ENCODE data around the gene TRPV5.
A peak's percentile ranks its signal among the peaks of the same experiment; 100 is the strongest.

Gene TRPV5

DNA sequence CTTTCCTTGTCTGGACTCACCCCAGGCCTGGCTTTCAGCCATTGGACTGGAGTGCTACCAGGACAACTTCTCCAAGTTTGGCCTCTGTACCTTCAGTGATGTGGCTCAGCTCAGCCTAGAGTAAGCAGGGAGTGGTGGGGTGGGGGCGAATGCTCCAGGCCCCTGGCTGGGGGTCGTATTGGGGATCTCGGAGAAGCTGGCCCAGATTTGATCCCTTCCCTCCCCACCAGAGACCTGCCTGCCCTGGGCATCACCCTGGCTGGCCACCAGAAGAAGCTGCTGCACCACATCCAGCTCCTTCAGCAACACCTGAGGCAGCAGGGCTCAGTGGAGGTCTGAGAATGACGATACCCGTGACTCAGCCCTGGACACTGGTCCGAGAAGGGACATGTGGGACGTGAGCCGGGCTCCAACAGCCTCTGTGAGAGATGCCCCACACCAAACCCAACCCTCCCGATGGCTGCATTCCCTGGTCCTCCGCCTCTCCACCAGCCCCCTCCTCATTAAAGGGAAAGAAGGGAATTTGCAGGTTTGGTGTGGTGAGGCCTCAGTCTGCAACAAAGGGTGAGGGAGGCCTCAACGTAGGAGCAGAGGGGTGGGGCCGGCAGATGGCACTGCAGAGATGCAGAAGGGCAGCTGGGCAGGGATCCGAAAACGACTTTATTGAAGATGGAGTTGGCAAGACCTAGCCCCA, 62.8 kb downstream of the TRPV5 start:
- DNase-seq (ENCODE audit: low read depth): no peak

GRCh38 chr7:142870147-142870559, 63.4 kb downstream of the TRPV5 start:
- no peak for DNase-seq (ENCODE audit: low read depth)

GRCh38 chr7:142869434-142869833, 64.1 kb downstream of the TRPV5 start:
- DNase-seq (ENCODE audit: low read depth): no peak

DNA sequence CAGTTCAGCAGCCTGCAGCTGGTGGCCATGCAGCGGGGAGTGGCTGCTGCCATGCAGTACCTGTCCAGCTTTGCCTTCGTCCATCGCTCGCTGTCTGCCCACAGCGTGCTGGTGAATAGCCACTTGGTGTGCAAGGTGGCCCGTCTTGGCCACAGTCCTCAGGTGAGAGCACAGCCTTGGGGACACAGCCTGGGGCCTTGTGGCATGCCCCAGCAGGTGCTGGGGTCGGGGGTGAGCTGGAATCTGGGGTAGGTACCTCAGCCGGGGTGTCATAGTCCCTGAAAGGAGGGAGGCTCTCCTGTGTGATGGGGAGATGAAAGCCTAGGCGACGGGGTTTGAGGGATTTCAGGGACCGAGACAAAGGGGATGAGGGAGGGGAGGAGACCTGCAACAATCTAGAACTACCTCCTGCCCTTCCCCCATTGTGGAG, 64.5 kb downstream of the TRPV5 start:
- DNase-seq (ENCODE audit: low read depth): no peak

GRCh38 chr7:142868188-142868985, 65.2 kb downstream of the TRPV5 start:
- no peak for DNase-seq (ENCODE audit: low read depth)

- DNase-seq (ENCODE audit: low read depth): no peak
These were observed 66.0 kb downstream of the TRPV5 start for GRCh38 chr7:142867398-142868187.

DNA sequence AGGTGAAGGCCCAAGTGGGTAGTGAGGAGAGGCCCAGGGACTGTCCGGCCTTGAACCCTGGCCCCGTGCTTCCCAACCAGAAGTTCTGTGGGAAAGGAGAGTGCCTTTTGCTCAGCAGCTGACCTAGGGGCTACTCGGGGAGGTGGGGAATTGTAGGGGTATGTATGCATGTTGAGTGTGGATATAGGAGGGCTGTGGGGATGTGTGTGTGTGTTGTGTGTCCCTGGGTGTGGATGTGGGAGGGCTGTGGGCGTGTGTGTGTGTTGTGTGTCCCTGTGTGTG, 66.5 kb downstream of the TRPV5 start:
- DNase-seq (ENCODE audit: low read depth): no peak

DNA sequence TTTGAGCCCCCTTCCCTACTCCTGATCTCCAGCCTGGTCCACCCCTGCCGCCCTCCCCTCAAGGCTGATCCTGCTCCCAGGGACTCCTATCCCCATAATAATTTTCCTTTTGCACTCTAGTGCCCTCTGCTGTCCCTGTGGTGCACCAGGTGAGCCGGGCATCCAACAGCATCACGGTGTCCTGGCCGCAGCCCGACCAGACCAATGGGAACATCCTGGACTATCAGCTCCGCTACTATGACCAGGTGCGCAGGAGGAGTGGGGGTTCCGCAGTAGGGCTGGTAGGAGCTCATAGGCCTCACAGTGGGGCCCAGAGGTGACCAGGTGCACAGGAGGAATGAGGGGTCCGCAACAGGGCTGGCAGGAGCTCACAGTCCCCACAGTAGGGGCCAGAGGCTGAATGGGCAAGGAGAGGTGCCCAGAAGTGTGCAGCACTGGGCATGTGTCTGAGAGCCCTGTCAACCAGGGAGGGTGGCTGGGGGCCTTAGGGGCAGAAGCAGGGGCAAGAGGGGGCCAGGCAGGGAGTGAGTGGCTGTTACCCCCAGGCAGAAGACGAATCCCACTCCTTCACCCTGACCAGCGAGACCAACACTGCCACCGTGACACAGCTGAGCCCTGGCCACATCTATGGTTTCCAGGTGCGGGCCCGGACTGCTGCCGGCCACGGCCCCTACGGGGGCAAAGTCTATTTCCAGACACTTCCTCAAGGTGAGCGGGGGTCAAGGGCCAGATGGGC, 67.0 kb downstream of the TRPV5 start:
- DNase-seq (ENCODE audit: low read depth): no peak

GRCh38 chr7:142865766-142866165, 67.8 kb downstream of the TRPV5 start:
- no peak for DNase-seq (ENCODE audit: low read depth)

- DNase-seq (ENCODE audit: low read depth): no peak
These were observed 68.4 kb downstream of the TRPV5 start for GRCh38 chr7:142864980-142865747.

- no peak for DNase-seq (ENCODE audit: low read depth)
These were observed 69.5 kb downstream of the TRPV5 start for GRCh38 chr7:142863891-142864685.

DNA sequence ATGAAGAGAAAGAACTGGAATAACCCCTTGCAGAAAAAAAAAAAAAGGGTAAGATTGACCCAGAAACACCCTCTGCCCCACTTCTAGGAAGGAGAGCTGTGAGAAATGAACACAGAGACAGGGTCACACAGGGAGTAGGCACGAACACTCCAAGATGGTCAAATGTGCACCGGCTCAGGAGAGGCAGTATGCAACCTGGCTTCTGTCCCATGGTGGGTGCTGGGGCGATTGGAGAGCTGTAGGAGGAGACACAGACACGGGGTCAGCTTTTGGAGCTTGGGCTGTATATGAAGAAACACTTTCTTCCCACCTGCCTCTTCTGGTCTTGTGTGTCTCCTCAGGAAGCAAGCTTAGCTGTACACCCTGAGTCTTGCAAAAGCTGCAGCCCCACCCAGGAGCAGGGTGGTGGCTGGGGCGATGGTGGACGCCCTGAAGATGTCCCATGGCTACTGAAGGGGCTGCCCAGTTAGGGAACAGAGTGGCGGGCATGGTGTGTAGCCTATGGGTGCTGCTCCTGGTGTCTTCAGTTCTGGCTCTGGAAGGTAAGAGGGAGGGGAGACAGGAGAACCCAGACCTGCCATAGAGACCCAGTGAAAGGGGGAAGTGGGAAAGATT, 70.7 kb downstream of the TRPV5 start:
- DNase-seq (ENCODE audit: low read depth): no peak

DNA sequence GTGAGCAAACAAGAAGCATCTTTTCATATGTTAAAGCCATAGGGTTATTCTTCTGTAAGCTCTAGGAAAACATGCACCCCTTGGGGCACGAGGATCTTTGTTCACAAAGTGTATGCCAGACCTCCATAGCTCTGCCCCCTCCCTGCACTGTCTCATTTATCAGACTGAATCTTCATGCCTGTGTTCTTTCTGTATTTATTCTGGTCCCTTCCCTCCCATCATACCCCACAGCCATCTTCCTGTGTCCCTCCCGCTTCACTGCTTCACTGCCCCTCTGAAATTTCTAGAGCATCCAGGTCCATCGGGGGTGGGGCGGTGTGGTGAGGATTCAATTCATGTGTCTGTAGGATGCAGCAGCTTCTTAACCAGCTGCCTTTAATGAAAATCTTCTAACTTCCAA, 71.2 kb downstream of the TRPV5 start:
- DNase-seq (ENCODE audit: low read depth): no peak

DNA sequence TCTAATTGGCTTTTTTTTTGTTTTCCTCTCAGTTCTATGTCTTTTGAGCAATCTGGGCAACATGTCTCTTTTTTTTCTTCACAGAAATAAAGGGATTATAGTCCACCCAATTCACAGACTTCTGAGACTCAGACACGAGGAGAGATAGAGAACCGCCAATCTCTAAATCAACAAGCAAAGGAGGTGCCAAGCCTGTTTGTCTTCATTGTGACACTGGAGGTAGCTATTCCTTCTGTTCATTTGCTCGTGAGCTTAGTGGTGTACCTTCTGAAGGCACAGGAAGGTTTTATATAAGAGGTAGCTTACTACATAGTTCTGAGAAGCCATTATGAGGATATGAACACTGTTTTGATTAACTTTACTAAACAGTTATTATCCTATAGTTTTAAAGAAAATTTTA, 72.6 kb downstream of the TRPV5 start:
- DNase-seq (ENCODE audit: low read depth): no peak

GRCh38 chr7:142859829-142860228, 73.7 kb downstream of the TRPV5 start:
- DNase-seq (ENCODE audit: low read depth): peak; percentile 86

DNA sequence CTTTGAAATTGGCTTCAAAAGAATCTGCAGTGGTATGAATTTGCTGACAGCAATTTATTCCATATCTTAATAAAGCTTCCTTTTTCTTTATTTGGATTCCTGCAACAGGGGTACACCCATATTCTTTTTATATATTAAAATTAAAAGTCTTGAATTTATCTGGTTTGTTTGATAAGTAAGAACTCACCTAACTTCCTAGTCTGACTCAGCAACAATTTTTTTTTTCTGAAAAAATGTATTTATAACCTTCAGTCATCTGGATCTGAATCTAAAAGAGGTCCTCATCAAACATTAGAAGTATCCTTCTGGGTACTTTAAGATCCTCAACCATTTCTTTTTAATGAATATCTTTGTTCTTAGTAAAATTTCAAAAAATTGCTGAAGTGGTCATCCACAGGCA, 74.1 kb downstream of the TRPV5 start:
- DNase-seq (ENCODE audit: low read depth): no peak

Data from fibroblast of gingiva (primary cell).